ENCODE data around the gene IZUMO4. TPM values are rescaled to one million over a fixed set of nuclear protein-coding genes. Genes with fewer than 3 reads are reported as not detected.

The IZUMO4 gene
- total and polyA plus RNA-seq, 4 donors, result 1.2 to 1.4 (median 1.2) TPM

DNA sequence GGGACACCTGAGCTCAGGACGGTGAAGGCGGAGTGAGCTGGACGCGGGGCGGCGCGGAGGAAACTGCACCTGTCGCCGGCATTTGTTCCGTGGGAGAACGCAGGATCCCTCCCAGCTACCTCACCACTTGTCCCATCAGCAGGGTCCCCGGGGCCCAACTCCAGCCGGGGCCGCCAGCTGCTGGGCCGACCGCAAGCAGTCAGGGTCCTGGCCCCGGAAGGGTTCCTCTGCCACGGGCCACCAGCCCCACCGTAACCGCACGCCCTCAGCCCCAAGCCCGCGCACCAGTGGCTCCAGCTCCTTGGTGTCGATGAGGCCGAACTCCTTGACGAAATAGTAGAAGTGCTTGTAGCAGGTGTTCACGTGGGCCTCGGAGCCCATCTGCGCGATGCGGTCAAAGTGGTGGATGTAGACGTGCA is 20.2 kb upstream of the IZUMO4 start:
- H3K27ac ChIP-seq (ENCODE audit: low read depth in 1 of 2, low read length in 2 of 2), result no peak overlapping the region
- peaks cover 12 to 59% (median 28%) of the 10 kb centered on the region in 4 donors for H3K36me3 ChIP-seq (ENCODE audit: control insufficient read depth in 4 of 4, insufficient read depth in 3 of 4, low read depth in 1 of 4, low read length in 3 of 4)
- H3K4me1 ChIP-seq (ENCODE audit: control insufficient read depth in 4 of 4, insufficient read depth in 4 of 4, low read length in 3 of 4), result no peaks in the 10 kb centered on the region
- 98% methylated on average over 32 of the region's 32 CpGs for WGBS
- no peak for DNase-seq (ENCODE audit: low spot score)
- H3K4me3 ChIP-seq (ENCODE audit: low read depth in 1 of 3, low read length in 3 of 3), result no peak overlapping the region
- TF ChIP-seq, protein P1, sequence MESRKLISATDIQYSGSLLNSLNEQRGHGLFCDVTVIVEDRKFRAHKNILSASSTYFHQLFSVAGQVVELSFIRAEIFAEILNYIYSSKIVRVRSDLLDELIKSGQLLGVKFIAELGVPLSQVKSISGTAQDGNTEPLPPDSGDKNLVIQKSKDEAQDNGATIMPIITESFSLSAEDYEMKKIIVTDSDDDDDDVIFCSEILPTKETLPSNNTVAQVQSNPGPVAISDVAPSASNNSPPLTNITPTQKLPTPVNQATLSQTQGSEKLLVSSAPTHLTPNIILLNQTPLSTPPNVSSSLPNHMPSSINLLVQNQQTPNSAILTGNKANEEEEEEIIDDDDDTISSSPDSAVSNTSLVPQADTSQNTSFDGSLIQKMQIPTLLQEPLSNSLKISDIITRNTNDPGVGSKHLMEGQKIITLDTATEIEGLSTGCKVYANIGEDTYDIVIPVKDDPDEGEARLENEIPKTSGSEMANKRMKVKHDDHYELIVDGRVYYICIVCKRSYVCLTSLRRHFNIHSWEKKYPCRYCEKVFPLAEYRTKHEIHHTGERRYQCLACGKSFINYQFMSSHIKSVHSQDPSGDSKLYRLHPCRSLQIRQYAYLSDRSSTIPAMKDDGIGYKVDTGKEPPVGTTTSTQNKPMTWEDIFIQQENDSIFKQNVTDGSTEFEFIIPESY (IDR thresholded peaks at IDR 0.05), result no peak
- TF ChIP-seq EGR1 (IDR thresholded peaks at IDR 0.05; ENCODE audit: low read depth in 2 of 2) (no peak), SP1 (IDR thresholded peaks at IDR 0.05) (no peak), TAF1 (conservative IDR thresholded peaks at IDR 0.05) (no peak), NR2F2 (IDR thresholded peaks at IDR 0.05) (no peak), RAD21 (IDR thresholded peaks at IDR 0.05) (no peak), YY1 (IDR thresholded peaks at IDR 0.05) (no peak), GABPA (IDR thresholded peaks at IDR 0.05 in 1 of 2, conservative IDR thresholded peaks at IDR 0.05 in 1 of 2) (no peak), HNF4G (IDR thresholded peaks at IDR 0.05) (no peak), JUND (IDR thresholded peaks at IDR 0.05) (no peak), FOXA2 (IDR thresholded peaks at IDR 0.05) (no peak)
- TF ChIP-seq, protein P2, sequence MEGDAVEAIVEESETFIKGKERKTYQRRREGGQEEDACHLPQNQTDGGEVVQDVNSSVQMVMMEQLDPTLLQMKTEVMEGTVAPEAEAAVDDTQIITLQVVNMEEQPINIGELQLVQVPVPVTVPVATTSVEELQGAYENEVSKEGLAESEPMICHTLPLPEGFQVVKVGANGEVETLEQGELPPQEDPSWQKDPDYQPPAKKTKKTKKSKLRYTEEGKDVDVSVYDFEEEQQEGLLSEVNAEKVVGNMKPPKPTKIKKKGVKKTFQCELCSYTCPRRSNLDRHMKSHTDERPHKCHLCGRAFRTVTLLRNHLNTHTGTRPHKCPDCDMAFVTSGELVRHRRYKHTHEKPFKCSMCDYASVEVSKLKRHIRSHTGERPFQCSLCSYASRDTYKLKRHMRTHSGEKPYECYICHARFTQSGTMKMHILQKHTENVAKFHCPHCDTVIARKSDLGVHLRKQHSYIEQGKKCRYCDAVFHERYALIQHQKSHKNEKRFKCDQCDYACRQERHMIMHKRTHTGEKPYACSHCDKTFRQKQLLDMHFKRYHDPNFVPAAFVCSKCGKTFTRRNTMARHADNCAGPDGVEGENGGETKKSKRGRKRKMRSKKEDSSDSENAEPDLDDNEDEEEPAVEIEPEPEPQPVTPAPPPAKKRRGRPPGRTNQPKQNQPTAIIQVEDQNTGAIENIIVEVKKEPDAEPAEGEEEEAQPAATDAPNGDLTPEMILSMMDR (IDR thresholded peaks at IDR 0.05; ENCODE audit: low read depth, low read length, missing input control), result no peak
- TF ChIP-seq, protein P3, sequence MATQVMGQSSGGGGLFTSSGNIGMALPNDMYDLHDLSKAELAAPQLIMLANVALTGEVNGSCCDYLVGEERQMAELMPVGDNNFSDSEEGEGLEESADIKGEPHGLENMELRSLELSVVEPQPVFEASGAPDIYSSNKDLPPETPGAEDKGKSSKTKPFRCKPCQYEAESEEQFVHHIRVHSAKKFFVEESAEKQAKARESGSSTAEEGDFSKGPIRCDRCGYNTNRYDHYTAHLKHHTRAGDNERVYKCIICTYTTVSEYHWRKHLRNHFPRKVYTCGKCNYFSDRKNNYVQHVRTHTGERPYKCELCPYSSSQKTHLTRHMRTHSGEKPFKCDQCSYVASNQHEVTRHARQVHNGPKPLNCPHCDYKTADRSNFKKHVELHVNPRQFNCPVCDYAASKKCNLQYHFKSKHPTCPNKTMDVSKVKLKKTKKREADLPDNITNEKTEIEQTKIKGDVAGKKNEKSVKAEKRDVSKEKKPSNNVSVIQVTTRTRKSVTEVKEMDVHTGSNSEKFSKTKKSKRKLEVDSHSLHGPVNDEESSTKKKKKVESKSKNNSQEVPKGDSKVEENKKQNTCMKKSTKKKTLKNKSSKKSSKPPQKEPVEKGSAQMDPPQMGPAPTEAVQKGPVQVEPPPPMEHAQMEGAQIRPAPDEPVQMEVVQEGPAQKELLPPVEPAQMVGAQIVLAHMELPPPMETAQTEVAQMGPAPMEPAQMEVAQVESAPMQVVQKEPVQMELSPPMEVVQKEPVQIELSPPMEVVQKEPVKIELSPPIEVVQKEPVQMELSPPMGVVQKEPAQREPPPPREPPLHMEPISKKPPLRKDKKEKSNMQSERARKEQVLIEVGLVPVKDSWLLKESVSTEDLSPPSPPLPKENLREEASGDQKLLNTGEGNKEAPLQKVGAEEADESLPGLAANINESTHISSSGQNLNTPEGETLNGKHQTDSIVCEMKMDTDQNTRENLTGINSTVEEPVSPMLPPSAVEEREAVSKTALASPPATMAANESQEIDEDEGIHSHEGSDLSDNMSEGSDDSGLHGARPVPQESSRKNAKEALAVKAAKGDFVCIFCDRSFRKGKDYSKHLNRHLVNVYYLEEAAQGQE (IDR thresholded peaks at IDR 0.05), result no peak
- TF ChIP-seq, protein P4, sequence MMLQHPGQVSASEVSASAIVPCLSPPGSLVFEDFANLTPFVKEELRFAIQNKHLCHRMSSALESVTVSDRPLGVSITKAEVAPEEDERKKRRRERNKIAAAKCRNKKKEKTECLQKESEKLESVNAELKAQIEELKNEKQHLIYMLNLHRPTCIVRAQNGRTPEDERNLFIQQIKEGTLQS (IDR thresholded peaks at IDR 0.05), result no peak
- no peaks in the 10 kb centered on the region for H3K9me3 ChIP-seq (ENCODE audit: control insufficient read depth in 4 of 4, low read length in 3 of 4)
- no peak overlapping the region for H3K9ac ChIP-seq (ENCODE audit: low read depth in 1 of 2, low read length in 2 of 2)
- no peaks in the 10 kb centered on the region for H3K27me3 ChIP-seq (ENCODE audit: control insufficient read depth in 4 of 4, insufficient read depth in 4 of 4, low read length in 3 of 4)

DNA sequence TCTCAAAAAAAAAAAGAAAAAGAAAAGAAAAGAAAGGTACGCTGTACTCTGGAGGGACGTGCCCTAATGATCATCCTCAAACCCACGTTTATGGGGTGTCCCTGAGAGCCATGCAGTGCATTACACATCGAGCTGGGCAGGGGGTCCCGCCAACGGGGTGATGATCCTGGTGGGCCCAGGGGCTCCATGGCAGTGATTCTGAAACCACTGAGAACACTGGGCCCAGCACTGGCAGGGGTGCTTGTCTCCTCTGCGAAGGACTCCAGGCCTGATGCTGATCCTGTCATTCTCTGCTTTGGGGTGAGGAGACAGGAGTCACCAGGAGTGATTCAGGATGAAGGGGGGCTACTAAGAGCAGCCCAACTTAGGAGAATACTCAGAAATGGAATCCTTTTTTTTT is 19.3 kb upstream of the IZUMO4 start:
- Histone ChIP-seq H3K27me3 (ENCODE audit: control insufficient read depth in 4 of 4, insufficient read depth in 4 of 4, low read length in 3 of 4) (no peaks in the 10 kb centered on the region), H3K9ac (ENCODE audit: low read depth in 1 of 2, low read length in 2 of 2) (no peak overlapping the region), H3K4me1 (ENCODE audit: control insufficient read depth in 4 of 4, insufficient read depth in 4 of 4, low read length in 3 of 4) (no peaks in the 10 kb centered on the region), H3K27ac (ENCODE audit: low read depth in 1 of 2, low read length in 2 of 2) (no peak overlapping the region), H3K4me3 (ENCODE audit: low read depth in 1 of 3, low read length in 3 of 3) (no peak overlapping the region), H3K9me3 (ENCODE audit: control insufficient read depth in 4 of 4, low read length in 3 of 4) (no peaks in the 10 kb centered on the region), H3K36me3 (ENCODE audit: control insufficient read depth in 4 of 4, insufficient read depth in 3 of 4, low read depth in 1 of 4, low read length in 3 of 4) (peaks cover 10 to 54% (median 25%) of the 10 kb centered on the region in 4 donors)
- 94% methylated on average over 7 of the region's 7 CpGs for WGBS
- DNase-seq (ENCODE audit: low spot score), result no peak
- TF ChIP-seq, protein P3 (IDR thresholded peaks at IDR 0.05), result no peak
- TF ChIP-seq TAF1 (conservative IDR thresholded peaks at IDR 0.05) (no peak), GABPA (IDR thresholded peaks at IDR 0.05 in 1 of 2, conservative IDR thresholded peaks at IDR 0.05 in 1 of 2) (no peak), YY1 (IDR thresholded peaks at IDR 0.05) (no peak), FOXA1 (IDR thresholded peaks at IDR 0.05) (no peak), HNF4G (IDR thresholded peaks at IDR 0.05) (no peak), FOXA2 (IDR thresholded peaks at IDR 0.05) (no peak), EGR1 (IDR thresholded peaks at IDR 0.05; ENCODE audit: low read depth in 2 of 2) (no peak), RXRA (IDR thresholded peaks at IDR 0.05) (no peak)
- TF ChIP-seq, protein P2 (IDR thresholded peaks at IDR 0.05; ENCODE audit: low read depth, low read length, missing input control), result no peak

All from liver (tissue), 9 donors.